NCI-H2227 (cell line): Measurements from ENCODE around the gene NRF1.
"Not testable (repeated sequence)": the region's sequence is repeated elsewhere in the genome, so short reads cannot be mapped to it uniquely, and the experiment has no call there.

Experiments
- DNase-seq: peaks from one replicate; lab custom pipeline; 2025; ENCODE audit not compliant: unreplicated experiment; lab: John Stamatoyannopoulos, UW

Gene NRF1

DNA sequence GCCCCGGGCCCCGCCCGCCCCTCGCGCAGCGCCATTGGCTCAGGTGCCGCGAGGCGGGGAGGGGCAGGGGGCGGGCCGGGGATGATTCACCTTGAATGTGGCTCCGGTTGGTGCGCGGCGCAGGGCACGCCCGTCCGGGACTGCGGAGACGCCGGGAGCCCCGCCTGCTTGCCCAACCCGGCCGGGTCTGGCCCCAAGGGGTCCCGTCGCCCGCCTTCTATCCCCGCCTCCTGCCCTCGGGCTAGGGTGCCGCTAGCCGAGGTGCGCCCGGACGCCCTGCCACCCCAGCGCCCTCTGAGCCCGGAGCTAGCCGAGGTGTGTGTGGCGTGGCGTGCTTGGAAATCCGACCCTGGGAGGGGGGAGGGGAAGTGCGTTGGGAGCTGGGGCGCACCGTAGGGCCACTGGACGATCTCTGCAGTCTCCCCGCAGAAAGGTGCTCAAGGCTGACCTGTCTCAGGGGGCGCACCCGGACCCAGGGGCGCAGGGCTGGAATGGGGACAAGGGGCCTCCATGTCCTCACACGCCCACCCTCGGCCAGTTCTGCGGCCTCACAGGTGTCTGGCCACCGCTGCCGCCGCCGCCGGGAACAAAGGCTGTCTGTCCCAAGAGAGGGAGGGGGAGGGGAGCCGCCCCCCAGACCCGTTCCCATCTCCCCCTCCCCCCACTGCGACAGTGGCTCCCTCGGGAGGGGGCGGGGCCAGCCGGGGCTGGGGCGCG is 168.9 kb downstream of the NRF1 start:
- DNase-seq: peak; percentile 93

- DNase-seq: peak; percentile 79
Measured at GRCh38 chr7:129780974-129781927, 169.7 kb downstream of the NRF1 start.

DNA sequence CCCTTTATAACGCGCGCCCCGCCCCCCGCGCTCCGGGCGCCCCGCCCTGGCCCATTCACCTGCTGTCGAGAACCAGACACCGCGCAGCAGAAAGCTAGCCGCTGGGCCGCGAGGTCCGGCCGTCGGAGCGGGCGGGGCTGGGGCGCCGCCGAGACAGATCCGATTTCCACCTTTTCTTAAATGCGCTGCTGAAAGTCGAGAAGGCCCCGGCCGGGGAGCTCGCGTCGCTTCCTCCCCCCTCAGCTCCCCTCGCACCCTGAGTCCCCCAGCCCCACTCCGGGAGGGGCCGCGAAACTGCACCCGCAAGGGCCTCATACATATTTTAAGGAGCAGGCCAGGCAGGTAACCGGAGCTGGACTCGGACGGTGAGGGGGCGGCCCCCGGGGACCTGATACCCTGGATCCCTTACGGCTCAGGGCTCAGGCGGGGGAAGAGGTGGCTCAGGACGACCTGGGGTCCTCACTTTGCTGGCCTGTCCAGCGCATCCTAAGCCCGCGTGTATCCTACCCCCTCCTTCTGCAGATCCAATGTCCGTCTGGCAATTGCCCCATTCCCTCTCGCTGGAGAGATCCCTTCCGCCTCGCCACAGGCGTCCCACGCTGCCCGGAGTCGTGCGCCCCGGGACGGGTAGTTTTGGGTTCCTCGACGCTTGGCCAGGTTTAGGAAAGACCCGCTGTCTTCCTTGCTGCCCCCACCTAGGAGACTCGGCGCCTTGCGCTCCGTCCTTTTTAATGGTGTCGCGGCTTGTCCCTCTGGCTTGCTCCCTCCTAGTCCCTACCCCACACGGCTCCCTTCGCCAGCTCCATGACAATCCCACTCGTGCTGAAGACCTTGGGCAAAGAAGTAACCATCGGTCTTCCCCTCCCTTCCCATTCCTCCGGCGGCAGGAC is 170.7 kb downstream of the NRF1 start:
- DNase-seq: no peak

GRCh38 chr7:129782818-129783583 is 171.5 kb downstream of the NRF1 start:
- DNase-seq: no peak

DNA sequence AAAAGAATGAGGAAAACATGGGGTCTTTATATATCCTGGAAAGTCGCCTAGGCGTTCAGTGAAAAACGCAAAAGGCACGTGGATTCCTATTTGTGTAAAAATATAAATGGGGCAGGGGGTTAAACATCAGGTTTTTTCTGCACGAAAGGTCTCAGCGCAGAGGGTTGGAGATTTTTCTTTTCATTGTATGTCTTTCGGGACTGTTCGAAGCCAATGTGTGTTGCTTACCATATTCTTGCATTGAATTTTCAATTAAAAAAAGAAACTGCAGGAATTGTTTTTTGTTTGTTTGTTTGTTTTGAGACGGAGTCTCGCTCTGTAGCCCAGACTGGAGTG is 172.0 kb downstream of the NRF1 start:
- DNase-seq: no peak

DNA sequence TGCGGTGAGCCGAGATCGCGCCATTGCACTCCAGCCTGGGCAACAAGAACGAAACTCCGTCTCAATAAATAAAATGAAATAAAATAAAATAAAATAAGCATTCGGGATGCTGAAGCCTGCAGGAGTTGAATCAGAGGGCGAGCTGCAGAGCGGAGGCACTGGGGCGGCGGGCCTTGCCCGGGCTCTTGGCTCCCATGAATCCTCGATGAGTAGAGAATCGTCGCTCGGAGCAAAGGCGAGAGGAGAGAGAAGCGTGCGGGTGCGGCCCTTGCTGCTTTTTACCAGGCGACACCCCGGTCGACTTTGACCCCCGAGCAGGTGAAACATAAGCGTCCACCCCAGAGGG is 172.9 kb downstream of the NRF1 start:
- no peak for DNase-seq

GRCh38 chr7:129784783-129785684 is 173.5 kb downstream of the NRF1 start:
- no peak for DNase-seq

DNA sequence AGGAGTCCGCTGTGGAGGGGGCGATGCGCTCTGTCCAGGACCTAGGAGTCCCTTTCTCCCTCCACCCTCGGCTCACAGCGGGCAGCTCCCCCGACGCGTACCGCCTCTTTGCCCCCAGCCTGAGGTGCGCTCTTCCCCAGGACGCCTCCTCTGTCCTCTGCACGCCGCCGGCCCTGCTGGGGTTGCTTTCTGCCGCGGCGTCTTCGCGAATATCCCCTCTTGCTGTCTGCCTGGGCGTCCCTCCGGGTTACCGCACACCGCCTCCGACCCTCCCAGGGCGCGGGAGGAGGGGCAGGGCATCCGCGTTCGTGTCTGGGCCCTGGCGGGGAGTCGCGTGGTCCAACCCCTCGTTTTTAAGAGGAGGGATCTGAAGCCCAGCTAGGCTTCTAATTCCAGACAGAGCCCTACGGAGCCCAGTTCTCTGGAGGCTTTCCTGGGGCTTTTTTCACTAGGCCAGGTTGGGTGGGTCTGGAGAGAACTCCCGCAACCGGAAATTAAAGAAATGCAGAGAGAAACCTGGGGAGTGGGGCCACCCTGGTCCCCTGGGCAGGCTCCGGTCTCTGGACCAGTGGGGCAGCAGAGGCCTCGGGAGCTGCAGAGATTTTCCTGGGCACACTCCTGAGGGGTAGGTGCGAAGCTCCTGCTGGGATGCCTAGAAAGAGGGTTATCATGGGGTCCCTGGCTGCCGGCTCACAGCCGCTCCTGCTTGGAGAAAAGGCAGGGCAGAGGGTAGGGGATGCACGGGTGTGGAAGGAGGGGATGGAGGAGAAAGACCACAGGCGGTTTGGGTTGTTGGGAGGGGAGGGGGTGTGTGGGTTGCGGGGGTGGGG is 174.4 kb downstream of the NRF1 start:
- DNase-seq: no peak

GRCh38 chr7:129786825-129787563 is 175.5 kb downstream of the NRF1 start:
- DNase-seq: no peak

GRCh38 chr7:129789000-129789399 is 177.5 kb downstream of the NRF1 start:
- DNase-seq: no peak

DNA sequence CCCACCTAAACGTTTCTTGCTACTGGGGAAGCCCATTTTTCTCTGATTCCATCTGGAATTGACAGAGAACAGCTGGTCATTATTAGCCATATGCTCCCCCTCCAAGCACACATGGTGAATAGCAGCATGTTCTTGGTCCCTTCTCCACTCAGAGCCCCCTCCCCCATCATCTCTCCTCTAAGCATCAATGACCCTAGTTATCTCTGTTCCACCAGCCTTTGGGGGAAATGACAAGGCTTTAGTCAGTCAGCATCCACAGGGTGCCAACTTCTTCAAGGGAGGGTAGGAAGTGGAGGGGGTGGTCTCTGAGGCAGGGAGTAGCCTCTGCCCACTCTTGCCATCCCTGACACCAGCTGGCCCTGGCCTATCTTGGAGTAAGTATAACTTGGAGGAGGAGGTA is 178.1 kb downstream of the NRF1 start:
- DNase-seq: no peak

DNA sequence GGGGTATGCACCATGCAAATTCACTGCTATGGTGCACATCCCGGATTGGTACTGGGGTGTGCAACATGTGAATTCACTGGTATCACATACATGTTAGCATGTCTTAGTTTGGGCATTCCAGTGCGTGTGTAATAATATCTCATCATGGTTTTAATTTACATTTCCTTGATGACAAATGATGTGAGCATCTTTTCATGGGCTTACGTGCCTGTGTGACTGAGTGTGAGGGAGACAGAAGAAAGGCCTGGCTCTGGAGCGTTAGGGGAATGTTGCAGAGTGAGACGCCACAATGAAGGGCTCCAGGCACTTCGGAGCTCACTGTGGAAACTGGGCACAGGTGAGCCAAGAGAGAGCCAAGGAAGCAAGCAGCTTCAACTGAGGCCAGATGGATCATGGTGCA is 178.6 kb downstream of the NRF1 start:
- no peak for DNase-seq

- no peak for DNase-seq
Measured at GRCh38 chr7:129792721-129793120, 181.2 kb downstream of the NRF1 start.

GRCh38 chr7:129793506-129794310 is 182.2 kb downstream of the NRF1 start:
- no peak for DNase-seq

DNA sequence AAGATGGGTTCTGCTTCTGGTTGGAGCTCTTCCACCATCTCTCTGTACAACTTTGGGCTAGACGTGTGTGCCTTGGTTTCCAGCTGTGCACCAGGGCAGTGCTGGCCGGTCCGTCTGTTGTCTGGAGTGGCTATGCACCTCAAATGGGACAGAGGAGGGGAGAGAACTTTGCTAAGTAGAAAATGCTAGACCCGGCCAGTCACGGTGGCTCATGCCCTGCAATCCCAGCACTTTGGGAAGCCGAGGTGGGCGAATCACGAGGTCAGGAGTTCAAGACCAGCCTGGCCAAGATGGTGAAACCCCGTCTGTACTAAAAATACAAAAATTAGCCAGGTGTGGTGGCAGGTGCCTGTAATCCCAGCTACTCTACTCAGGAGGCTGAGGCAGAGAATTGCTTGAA is 182.9 kb downstream of the NRF1 start:
- not testable (repeated sequence) for DNase-seq

- DNase-seq: no peak
Measured at GRCh38 chr7:129796186-129796775, 184.8 kb downstream of the NRF1 start.

DNA sequence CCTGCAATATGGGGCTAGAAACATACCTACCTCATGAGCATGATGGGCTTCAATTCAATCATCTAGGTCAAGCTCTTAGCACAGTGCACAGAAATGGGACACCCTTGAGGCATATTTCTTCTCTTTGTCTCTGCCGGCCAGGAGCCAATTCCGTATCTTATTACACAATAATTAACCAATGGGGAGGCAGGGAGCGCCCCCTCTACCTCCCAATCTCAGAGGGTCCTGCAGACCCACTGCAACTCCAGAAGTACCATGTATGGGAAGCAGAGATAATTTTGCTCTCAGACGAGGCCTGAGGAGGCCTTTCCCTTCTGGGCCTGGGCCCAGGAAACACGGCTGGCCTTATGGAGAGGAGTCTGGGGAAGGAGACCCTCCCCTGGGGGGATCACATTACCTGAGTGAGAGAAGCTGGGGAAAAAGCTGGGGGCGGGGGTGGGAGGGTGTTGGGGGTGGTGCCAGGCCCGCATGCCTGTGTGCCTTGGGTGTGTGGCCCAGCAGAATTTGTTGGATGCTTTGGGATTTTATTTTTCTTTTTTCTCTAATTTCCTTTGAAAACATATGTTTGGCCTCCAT is 185.8 kb downstream of the NRF1 start:
- DNase-seq: no peak
